A549 (cell line): Measurements from ENCODE around the gene TMEM106C. TPM values are rescaled to one million over a fixed set of nuclear protein-coding genes. Genes with fewer than 3 reads are reported as not detected.

Experiments
- ATAC-seq, 2 experiments: fragments of 200-7000 bp in 1 of 2; fragments of >200 bp in 1 of 2; cut with Nextera tagmentation in 1 of 2; cut with Tn5 transposase in 1 of 2; 3 replicates each; pipeline versions ENCODE4 v1.8.0 to v1.9.1; 2018 to 2020; ENCODE audit warnings: mild to moderate bottlenecking in 1 of 2, moderate library complexity in 1 of 2
- CTCF ChIA-PET: fragments of 300-600 bp; sonication (Branson Sonifier 250); formaldehyde crosslinking; extraction: SDS; loops from one replicate; lab custom pipeline; 2021; ENCODE audit warnings: antibody characterized with exemption, inconsistent platforms; lab: Yijun Ruan, JAX
- POLR2A ChIA-PET: fragments of 350-600 bp; formaldehyde crosslinking; extraction: SDS; loops from one replicate; lab custom pipeline; 2021; ENCODE audit warnings: antibody characterized with exemption, inconsistent platforms; lab: Yijun Ruan, JAX
- DNase-seq, 2 experiments: peaks; one replicate each; pipeline versions ENCODE4 v3.0.0 to v3.0.0-alpha.2; 2011 to 2016; ENCODE audit warnings: low read depth in 1 of 2, low spot score in 1 of 2
- FAIRE-seq: peaks from 2 replicates; lab custom pipeline; 2011; peaks lifted over from hg19 to GRCh38; lab: Jason Lieb, UNC
- H3K27ac ChIP-seq, 2 experiments: fragments of >200 bp; sonication (Bioruptor Twin); formaldehyde crosslinking; 3 replicates each; pipeline ENCODE4 v1.5.1; 2016 to 2017
- H3K4me1 ChIP-seq: fragments of >200 bp; sonication (Bioruptor Twin); formaldehyde crosslinking; 3 replicates; pipeline ENCODE4 v1.6.1; 2016
- H3K4me2 ChIP-seq: fragments of >200 bp; sonication (Bioruptor Twin); formaldehyde crosslinking; 3 replicates; pipeline ENCODE4 v1.6.1; 2016
- H3K4me3 ChIP-seq: fragments of >200 bp; sonication (Bioruptor Twin); formaldehyde crosslinking; 3 replicates; pipeline ENCODE4 v1.5.1; 2016
- H3K9me3 ChIP-seq: fragments of >200 bp; sonication (Bioruptor Twin); formaldehyde crosslinking; 3 replicates; pipeline ENCODE4 v1.6.1; 2016
- FOSB ChIP-seq: fragments of 250-450 bp; sonication (Bioruptor Pico); IDR thresholded peaks from 2 replicates; pipeline ENCODE4 v1.5.0; 2020; ENCODE audit warnings: mild to moderate bottlenecking, moderate library complexity
- GATA3 ChIP-seq: IDR thresholded peaks from 2 replicates; pipeline ENCODE4 v1.6.1; 2012; ENCODE audit warnings: borderline replicate concordance
- HEYL ChIP-seq: fragments of 250-450 bp; sonication (Bioruptor Pico); IDR thresholded peaks from 2 replicates; pipeline ENCODE4 v1.8.0; 2021; ENCODE audit warnings: mild to moderate bottlenecking, moderate library complexity
- HOXB5 ChIP-seq: fragments of 250-450 bp; sonication (Bioruptor Pico); IDR thresholded peaks from 2 replicates; pipeline ENCODE4 v1.5.0; 2020; ENCODE audit warnings: mild to moderate bottlenecking, moderate library complexity
- JUN ChIP-seq, 2 experiments: fragments of >200 bp; sonication (Bioruptor Twin); formaldehyde crosslinking; IDR thresholded peaks; 2 replicates in 1 of 2; 3 replicates in 1 of 2; pipeline ENCODE4 v1.6.1; 2016 to 2017
- MYC ChIP-seq: IDR thresholded peaks from 2 replicates; pipeline ENCODE4 v1.6.1; 2012; ENCODE audit warnings: mild to moderate bottlenecking, inconsistent platforms, low read length, improper control_type of control experiment, borderline replicate concordance
- RNF2 ChIP-seq: fragments of 200-600 bp; sonication (generic); IDR thresholded peaks from 2 replicates; pipeline ENCODE4 v1.6.1; 2016; ENCODE audit warnings: low read depth, mild to moderate bottlenecking, antibody characterized with exemption, moderate library complexity, borderline replicate concordance
- SMC3 ChIP-seq: fragments of >200 bp; sonication (Bioruptor Twin); formaldehyde crosslinking; IDR thresholded peaks from 3 replicates; pipeline ENCODE4 v1.6.1; 2018; ENCODE audit warnings: inconsistent platforms
- ZNF302 ChIP-seq: fragments of 250-450 bp; sonication (Bioruptor Pico); IDR thresholded peaks from 2 replicates; pipeline ENCODE4 v1.9.0; 2021; ENCODE audit warnings: inconsistent platforms, mild to moderate bottlenecking, moderate library complexity
- ZSCAN20 ChIP-seq: fragments of 250-450 bp; sonication (Bioruptor Pico); IDR thresholded peaks from 2 replicates; pipeline ENCODE4 v1.8.0; 2022; ENCODE audit warnings: mild to moderate bottlenecking, moderate library complexity
- WGBS: methylation state at CpG from one replicate; pipeline ENCODE4 v1.1.6; 2017; ENCODE audit errors: missing lambda C conversion rate; 5-methylcytosine and 5-hydroxymethylcytosine counted together
- polyA plus RNA-seq, 4 experiments: library from polyadenylated mRNA; depleted of rRNA in 3 of 4; stranded (reverse); fragments of >200 nt; fragmentation: RNase III in 1 of 4; extraction: RNeasy Plus Mini Kit Qiagen cat#74134 plus additional on column Dnase treatment in 1 of 4; gene quantifications; 2 replicates in 3 of 4; 3 replicates in 1 of 4; pipeline ENCODE4 v1.2.3, GENCODE V29; 2011 to 2017
- TF ChIP-seq, protein P1 (sequence below): IDR thresholded peaks from 2 replicates; pipeline ENCODE4 v1.6.1; 2012; ENCODE audit warnings: low read depth, borderline replicate concordance
- TF ChIP-seq, protein P2 (sequence below): IDR thresholded peaks from 2 replicates; pipeline ENCODE4 v1.6.1; 2012

Gene TMEM106C
- polyA plus RNA-seq, 2 of the 4 experiments (the other 2 are of a cell fraction) = 166 to 236 TPM

DNA sequence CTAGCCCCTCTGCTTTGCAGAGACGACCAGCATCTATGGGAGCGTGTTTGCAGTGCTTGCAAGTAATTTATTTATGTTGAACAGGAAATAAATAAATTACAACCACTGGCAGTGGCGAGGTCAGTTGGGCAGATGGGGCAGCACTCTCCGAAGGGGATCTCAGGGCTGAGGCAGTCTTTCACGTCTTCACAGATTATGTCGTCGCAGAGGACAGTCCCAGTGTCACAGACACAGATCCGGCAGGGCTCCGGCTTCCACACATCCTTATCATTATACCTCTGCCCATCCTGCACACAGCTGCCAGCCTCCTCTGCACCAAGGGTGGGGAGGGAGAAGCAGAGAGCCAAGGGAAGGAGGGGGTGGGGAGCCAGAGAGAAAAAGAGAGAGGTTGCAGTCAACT lies 36.4 kb downstream of the TMEM106C start:
- CTCF ChIA-PET = interaction anchor here (0.7 kb wide), 1 partner anchor 180 kb away, joined by 3 read pairs; no protein-coding TSS in a partner anchor
- H3K4me3 ChIP-seq = no peak overlapping the region
- TF ChIP-seq MYC = no peak
- TF ChIP-seq HEYL (CRISPR knock-in tag) = no peak
- no peak for TF ChIP-seq JUN (IDR thresholded peaks at IDR 0.05)
- no peak for TF ChIP-seq GATA3
- TF ChIP-seq, protein P1, sequence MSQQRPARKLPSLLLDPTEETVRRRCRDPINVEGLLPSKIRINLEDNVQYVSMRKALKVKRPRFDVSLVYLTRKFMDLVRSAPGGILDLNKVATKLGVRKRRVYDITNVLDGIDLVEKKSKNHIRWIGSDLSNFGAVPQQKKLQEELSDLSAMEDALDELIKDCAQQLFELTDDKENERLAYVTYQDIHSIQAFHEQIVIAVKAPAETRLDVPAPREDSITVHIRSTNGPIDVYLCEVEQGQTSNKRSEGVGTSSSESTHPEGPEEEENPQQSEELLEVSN = no peak
- TF ChIP-seq ZSCAN20 (CRISPR knock-in tag) = no peak
- peaks cover 28% of the 10 kb centered on the region for H3K4me1 ChIP-seq
- no peak for DNase-seq
- H3K27ac ChIP-seq = no peak overlapping the region
- ATAC-seq = no peak
- WGBS = 48% methylated on average over 9 of the region's 9 CpGs
- POLR2A ChIA-PET = no interaction called here
- no peak overlapping the region for H3K4me2 ChIP-seq
- H3K9me3 ChIP-seq = no peaks in the 10 kb centered on the region
- FAIRE-seq = no peak

DNA sequence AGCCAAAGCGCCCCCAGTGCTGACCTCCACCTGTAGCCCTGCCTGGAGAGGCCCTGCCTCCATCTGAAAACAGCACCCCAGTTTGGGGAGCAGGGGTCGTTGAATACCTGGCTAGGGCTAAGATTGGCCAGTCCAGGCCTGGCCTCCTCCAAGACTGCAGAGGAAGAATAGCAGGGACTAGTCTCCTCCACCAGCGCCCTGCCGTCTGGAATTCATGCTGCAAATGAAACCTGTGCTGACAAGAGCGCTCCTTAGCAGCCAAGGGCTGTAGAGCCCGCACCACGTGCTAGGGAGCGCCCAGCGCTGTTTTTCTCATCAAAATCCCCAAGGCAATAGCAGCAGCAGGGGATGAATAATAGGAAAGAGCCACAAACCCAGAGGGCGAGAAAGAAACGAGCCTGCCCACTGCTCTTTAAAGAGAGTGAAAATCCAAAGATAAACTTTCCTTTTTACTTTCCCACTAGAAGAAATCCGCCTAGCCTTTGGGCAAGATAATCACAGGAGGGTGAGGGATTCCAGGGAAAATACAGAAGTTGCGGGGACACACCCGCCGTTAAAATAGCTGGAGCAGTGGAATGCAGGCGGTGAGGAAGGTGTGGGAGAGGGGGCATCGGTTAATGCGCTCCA lies 37.6 kb downstream of the TMEM106C start:
- Histone ChIP-seq H3K4me3 (peak overlapping the region; percentile 46), H3K27ac (peak overlapping the region in 1 of 2 experiments; percentile 43; a peak in 1 of 6 replicates), H3K4me1 (peaks cover 28% of the 10 kb centered on the region), H3K4me2 (peak overlapping the region; percentile 94), H3K9me3 (no peaks in the 10 kb centered on the region)
- FAIRE-seq (no peak), DNase-seq (peak; percentile 48 to 60), ATAC-seq (peak; percentile 57 to 61)
- TF ChIP-seq SMC3 (no peak), RNF2 (no peak)
- TF ChIP-seq, protein P2, sequence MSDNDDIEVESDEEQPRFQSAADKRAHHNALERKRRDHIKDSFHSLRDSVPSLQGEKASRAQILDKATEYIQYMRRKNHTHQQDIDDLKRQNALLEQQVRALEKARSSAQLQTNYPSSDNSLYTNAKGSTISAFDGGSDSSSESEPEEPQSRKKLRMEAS = peak; percentile 65
- TF ChIP-seq, protein P1 = 0 out of 2 replicates have a peak, but pooled peaks have one; percentile 14
- POLR2A ChIA-PET = interaction anchor here (1.4 kb wide), 1 partner anchor 96 kb away, joined by 3 read pairs; the partner anchor contains the start of gene VDR
- CTCF ChIA-PET = interaction anchor here (0.6 to 1.7 kb wide), 3 partner anchors 10 to 84 kb away, joined by 4 read pairs; no protein-coding TSS in a partner anchor
- 18% methylated on average over 17 of the region's 18 CpGs for WGBS

DNA sequence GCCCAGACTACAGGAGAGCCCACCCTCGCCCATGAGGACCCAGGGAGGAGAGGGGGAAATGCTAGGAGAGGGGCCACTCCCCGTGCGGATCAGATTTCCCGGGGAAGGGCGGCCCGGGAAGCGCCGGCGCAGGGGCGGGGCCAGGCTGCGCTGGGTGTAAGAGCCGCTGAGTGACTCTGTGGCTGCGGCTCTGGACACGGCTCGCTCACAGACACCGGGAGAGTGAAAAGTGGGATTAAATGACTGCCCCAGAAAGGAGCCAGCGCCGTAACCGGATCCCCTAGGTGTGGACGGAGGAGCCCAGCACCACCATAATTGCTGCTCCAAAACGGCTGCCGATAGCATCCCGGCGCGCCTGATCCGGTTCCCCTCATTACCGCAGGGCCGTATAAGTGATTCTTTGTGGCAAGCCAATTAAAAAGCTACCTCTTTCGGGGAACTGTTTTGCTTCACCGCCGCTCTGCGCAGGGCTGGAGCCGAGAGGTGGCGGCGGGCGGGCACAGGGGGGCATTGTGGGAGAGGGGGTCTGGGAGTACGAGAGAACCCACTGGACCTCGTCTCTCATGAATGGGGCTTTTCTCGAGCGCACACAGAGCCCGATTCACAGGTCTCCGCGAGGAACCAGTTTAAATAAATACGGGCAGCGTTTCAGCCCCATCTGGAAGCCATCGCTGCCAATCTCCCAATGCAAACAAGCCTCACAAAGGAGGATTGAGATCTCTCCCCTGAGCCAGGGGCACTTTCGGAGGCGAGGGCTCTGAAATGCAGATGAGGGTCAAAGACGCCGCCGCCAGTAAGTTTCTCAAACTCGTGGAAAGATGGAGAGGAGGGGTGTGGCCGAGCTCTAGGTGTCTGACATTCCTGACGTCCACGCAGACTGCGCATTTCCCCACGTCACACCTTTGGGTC lies 38.4 kb downstream of the TMEM106C start:
- 4% methylated on average over 56 of the region's 57 CpGs for WGBS
- H3K4me1 ChIP-seq = peaks cover 28% of the 10 kb centered on the region
- peak overlapping the region in 1 of 2 experiments; percentile 43; a peak in 2 of 6 replicates for H3K27ac ChIP-seq
- CTCF ChIA-PET = interaction anchor here (0.6 to 1.7 kb wide), 7 partner anchors 9 to 83 kb away, joined by 3 to 4 read pairs (median 3); no protein-coding TSS in a partner anchor
- peak overlapping the region; percentile 94 for H3K4me2 ChIP-seq
- DNase-seq = peak in 1 of 2 experiments; percentile 75
- POLR2A ChIA-PET = interaction anchor here (1.2 to 1.4 kb wide), 2 partner anchors 97 to 104 kb away, joined by 3 read pairs; partner anchors contain the start of genes SENP1 and VDR
- peak overlapping the region; percentile 46 for H3K4me3 ChIP-seq
- TF ChIP-seq HOXB5 (CRISPR knock-in tag) = no peak
- TF ChIP-seq ZNF302 (CRISPR knock-in tag) = no peak
- peak; percentile 48; the same call in 1 of the 2 replicates for TF ChIP-seq RNF2
- TF ChIP-seq, protein P1 = 0 out of 2 replicates have a peak, but pooled peaks have one; percentile 8
- no peak for TF ChIP-seq JUN (IDR thresholded peaks at IDR 0.05)
- TF ChIP-seq FOSB = no peak
- no peaks in the 10 kb centered on the region for H3K9me3 ChIP-seq
- ATAC-seq = peak; percentile 67 to 84
- FAIRE-seq = no peak
